ENCODE results near the gene PLPPR1.

GRCh38 chr9:101323129-101323528 is 294.6 kb downstream of the PLPPR1 start:
- TF ChIP-seq CTCF (IDR thresholded peaks at IDR 0.05), result no peak
- no peak for TF ChIP-seq POLR2A (IDR thresholded peaks at IDR 0.05)
